Hippocampal formation (tissue), 2 donors: Measurements from ENCODE around the gene NAV2.

Experiments used
- DNase-seq, 2 donors: peaks; one replicate each; lab custom pipeline; 2025; lab: John Stamatoyannopoulos, UW

Gene NAV2

GRCh38 chr11:19976281-19976941 is 263.8 kb downstream of the NAV2 start:
- DNase-seq = no peak

GRCh38 chr11:19977941-19978340 is 265.3 kb downstream of the NAV2 start:
- DNase-seq = no peak

DNA sequence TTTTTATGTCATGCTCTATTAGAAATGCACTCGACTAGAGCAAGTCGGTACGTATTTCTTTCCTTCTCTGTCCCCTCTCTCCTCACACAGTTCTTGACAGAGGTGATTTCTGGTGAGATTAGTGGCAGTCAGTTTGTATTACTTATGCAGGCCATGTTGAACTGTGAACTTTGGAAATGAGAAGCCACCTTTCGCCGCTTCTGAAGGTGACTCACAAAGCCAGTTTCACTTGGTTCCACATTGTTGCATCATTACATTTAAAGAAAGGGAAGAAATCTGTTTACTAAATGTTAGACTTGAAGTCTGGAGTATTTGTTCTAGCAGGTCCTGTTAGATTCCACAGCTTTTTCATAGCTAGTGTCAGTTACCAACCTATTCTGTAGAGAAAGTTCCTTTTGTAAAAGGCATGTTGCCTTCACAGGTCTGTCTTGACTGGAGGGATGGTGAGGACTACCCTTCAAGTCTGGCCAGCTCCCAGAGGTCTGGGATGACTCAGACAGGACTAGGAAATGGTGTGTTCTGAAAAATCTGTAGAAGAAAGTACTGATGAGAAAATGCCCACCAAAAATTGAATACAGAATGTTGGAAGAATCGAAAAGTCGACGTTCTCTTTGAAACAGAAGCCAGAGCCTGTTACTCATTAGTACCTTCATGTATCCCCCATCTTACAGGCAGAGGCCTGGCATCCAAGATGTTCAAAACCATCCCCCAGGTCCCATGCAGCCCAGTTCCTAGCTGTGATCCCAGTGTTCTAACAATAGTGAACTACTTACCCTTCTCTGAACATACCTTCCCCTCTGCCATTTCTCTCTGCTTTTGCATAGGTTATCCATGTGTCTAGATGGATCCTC is 266.3 kb downstream of the NAV2 start:
- no peak for DNase-seq

- DNase-seq = no peak
Measured at GRCh38 chr11:19979519-19979845, 266.8 kb downstream of the NAV2 start.

GRCh38 chr11:19980388-19980787 is 267.8 kb downstream of the NAV2 start:
- DNase-seq = no peak

DNA sequence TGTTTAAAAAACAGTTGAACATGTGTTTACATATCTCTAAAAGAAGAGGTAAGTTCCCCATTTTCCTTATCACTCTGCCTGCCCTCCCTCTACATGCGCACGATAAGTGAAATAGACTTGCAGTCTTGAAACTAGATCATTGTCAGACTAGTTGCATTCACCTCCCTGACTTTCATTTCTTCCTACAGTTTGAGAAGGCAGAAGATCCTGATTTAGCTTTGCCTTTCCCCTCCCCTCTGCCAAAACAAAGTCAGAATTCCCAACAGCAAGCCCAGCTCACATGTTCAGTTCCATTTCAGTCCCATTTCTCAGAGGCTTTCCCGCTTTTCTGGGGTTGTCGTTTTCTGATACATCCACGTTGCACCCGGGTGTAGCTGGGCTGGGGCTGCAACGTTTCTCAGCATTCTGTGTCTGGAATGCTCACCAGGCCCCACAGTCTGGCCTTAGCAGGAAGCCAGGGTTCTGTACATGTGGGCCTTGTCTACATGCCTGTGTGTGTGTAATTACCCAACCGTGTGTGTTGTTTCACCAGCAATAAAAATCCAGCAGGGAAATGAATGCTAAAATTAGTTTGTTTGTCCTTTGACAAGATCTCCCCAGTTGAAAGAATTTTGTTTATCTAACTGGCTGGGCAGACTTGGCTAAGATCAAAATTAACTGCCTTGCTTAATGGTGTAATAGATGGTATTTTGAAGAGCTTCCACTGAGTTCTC is 268.5 kb downstream of the NAV2 start:
- DNase-seq = no peak

DNA sequence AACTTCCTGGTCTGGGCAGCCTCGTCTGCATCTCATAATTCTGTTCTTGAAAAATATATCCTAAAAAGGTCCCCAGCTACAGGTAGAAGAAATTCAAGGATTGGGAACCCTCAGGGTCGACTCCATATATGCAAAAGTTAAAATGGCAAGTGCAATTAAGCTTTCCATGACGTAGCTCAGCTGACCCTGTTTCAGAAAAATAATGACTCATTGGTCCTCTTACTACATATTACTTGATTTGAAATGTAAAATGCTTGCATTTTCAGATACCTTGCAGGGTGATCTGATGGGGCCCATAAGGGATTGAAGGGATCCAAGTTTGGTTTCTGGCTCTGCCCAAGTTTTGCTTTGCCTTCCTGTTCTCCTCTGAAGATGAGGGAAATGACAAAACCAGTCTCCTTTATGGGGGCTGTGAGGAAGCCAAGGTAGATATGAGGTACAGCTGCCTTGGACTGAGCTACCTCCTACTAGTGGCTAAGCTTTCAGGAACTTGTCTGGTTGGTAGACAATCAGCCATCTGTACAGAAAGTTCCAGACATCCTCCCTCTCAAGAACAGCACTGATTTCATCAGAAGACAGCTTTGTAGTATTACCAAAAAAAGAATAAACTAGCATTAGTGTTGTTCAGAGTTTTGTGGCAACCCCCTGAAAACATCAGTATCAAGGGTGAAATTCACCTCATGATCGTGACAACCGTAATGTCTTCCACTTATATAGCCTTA is 270.3 kb downstream of the NAV2 start:
- DNase-seq = no peak

- no peak for DNase-seq
Measured at GRCh38 chr11:19984048-19984742, 271.6 kb downstream of the NAV2 start.

- no peak for DNase-seq
Measured at GRCh38 chr11:19985111-19985510, 272.5 kb downstream of the NAV2 start.

GRCh38 chr11:19987331-19987801 is 274.7 kb downstream of the NAV2 start:
- no peak for DNase-seq

- DNase-seq = peak; percentile 21 to 28
Measured at GRCh38 chr11:19988598-19988997, 276.0 kb downstream of the NAV2 start.

DNA sequence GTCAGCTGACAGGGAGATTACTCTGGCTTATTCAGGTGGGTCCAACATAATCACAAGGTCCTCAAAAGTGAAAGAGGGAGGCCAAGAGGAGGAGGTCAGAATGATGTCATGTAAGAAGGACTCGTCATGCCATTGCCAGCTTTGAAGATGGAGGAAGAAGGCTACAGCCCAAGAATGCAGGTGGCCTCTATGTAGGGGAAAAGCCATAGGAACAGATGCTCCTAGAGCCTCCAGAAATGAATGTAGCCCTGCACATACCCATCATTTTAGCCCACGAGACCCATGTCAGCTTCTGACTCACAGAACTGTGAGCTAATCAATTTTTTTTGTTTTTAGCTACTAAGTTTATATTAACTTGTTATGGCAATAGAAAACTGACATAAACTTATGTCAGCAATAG is 276.6 kb downstream of the NAV2 start:
- DNase-seq = no peak

DNA sequence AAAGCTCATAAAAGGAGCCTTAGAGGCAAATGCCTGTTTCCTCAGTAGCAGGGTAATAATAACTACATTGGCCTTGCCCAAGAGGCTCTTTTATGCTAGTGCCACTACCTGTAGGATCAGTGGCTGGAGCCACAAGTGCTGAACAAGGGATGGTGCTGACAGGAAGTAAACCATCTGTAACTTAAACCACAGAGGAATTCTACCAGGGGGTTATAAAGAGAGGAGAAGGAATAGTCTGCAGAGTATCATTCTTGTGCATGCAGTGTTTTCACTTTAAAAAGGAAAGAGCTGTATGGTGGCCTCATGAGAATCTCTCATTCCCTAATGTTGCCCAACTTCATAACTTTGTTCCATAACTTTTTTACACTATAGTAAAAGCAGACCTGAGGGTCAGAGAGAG is 279.5 kb downstream of the NAV2 start:
- no peak for DNase-seq

- no peak for DNase-seq
Measured at GRCh38 chr11:19992998-19993397, 280.4 kb downstream of the NAV2 start.

GRCh38 chr11:19994672-19995071 is 282.0 kb downstream of the NAV2 start:
- no peak for DNase-seq

DNA sequence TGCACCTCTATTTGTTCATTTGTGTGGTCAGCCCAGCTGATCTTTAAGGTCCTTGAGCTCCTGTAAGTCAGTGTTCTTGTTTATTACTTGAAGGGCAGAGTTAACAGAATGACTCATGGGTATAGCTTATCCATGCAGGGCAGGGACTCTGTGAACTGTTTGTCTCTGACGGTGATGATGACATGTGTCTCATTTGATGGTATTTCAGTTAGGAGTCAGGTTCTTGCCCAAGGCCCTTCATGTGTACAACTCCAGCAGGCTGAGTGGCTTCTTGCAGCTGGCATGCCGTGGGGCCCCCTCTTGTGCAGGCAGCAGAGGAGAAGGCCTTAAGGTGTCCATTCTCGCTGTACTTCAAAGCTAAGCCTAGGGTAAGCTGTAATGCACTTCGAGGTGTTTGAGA is 282.5 kb downstream of the NAV2 start:
- DNase-seq = no peak

DNA sequence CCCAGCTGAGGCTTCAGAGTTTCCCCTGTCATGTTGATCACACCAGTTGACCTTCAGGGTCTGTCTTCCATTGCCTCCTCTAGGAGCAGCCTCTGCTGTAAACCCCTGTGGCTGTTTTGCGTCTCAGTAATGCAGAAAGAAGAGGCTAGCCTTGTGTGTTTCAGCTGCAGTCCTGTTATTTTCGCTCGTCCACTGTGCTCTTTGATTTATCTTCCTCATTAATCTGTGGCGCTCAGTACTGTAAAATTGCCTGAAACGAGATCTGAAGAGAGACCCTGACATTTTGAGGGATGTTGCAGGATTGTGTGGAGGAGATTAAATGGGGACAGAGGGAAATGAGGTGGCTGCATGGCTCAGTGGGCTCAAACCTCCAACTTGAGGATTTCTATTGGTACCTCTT is 283.9 kb downstream of the NAV2 start:
- DNase-seq = no peak

DNA sequence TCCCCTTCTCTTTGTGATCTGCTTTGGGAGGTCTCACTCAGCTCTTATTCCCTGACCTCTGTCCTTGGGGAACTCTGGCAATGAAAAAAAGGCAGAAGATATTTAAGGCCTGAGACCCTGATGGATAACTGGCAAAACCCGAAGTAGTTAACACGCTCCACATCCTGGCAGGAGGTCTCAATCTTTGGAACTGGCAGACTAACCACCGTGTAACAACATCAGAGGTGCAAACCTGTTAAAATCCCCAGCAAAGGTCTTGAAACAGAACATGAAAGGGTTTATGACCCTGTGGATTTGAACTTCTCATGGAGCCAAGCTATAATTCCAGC is 287.3 kb downstream of the NAV2 start:
- no peak for DNase-seq

DNA sequence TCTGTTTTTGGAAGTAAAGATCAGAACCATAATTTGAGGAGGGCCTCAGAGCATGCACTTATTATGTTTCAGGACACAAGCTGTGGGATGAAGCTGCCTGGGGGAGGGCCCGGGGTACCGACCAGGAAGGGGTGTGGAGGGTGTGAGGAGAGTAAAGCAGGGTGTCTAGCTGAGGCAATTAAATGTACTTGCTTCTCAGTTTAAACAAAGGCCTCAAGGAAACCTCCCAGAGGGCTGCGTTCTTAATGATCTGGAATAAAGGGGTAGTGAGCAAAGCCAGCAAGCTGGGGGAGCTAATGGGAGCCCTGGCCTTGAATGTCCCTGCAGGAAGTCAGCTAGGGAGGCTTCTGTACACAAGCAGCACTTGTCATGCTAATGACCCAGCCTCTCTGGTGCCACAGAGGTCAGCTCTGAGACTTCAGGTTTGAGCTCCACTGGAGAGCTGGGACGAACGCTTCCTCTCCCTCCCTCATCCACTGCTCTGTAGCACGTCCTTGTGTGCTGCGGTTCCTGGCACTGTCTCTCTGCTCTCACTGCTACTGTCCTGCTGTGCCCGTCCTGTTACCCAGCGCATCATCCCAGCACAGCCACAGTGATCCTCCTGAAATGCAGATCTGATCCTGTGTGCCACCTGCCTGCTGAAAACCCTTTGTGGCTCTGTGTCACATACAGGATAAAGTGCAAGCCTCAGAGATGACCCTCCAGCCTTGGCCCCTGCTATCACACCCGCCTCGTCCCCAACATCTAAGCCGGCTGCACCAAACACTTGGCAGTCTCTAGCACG is 287.9 kb downstream of the NAV2 start:
- DNase-seq = peak; percentile 40 to 75

DNA sequence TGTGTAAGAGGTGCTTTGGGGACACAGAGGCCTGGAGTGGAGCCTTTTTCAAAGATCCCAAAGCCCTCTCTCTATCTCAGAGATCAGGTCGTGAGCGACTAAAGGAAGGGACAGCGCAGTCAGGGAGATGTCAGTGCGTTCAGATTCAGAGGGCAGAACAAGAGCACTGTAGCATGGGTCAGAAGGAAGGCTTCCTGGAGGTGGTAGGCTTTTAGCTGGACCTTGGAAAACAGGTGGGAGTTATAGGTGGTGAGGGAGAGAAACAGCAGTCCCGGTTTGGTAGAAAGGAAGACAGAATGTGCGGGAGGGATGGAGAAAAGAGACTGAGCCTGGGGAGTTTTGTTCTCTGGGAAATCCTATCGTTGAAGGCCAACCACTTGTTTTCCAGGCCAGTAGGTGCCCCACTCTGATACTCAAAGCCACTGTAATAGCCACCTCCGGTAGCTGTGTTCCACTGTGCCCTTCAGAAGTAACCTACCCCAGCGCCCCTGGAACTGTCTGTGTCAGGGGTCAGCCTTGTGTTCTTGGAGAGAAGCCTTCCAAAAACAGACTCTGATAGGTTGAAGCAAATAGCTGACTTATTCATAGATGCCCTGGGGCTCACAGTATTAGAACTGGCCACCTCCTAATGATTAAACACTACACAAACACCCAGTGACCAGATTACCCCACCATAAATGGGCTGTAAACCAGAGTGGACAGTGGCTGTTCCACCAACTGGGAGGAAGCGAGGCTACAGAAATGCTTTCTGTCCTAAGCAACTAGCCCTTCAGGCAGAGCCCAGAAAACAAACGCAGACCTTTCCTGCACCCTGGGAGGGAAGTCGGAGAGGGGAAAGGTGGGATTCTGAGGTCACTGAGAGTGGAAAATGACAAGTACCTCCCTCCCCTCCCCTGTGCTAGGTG is 289.9 kb downstream of the NAV2 start:
- DNase-seq = no peak
